OCI-LY3 (cell line): ENCODE data around the gene ZNF786.
"Not testable (repeated sequence)": the region's sequence is repeated elsewhere in the genome, so short reads cannot be mapped to it uniquely, and the experiment has no call there.

Experiments used
- H2AFZ ChIP-seq: fragments of 200-600, 300-600 bp; shearing (Covaris generic); 2 replicates; pipeline ENCODE4 v1.6.0; 2014; ENCODE audit warnings: antibody characterized with exemption, low read depth, low read length
- H3K27ac ChIP-seq: fragments of 200-600, 300-600 bp; sonication (generic); 2 replicates; pipeline ENCODE4 v1.5.1; 2014; ENCODE audit warnings: mild to moderate bottlenecking, low read length, moderate library complexity, mixed read lengths
- H3K27me3 ChIP-seq: fragments of 200-600, 300-600 bp; sonication (generic); 2 replicates; pipeline ENCODE4 v1.6.1; 2014; ENCODE audit warnings: low read depth, low read length, mixed read lengths
- H3K36me3 ChIP-seq: fragments of 200-600, 300-600 bp; sonication (generic); replicated peaks from 2 replicates; pipeline ENCODE3; 2014; ENCODE audit warnings: low read depth, low read length, mixed read lengths
- H3K4me1 ChIP-seq: fragments of 300-600, 200-600 bp; sonication (generic); 2 replicates; pipeline ENCODE4 v1.6.1; 2014; ENCODE audit warnings: low read length, mixed read lengths
- H3K4me2 ChIP-seq: fragments of 200-600, 300-600 bp; sonication (generic); 2 replicates; pipeline ENCODE4 v1.6.1; 2014; ENCODE audit warnings: low read length, mixed read lengths
- H3K4me3 ChIP-seq: fragments of 300-600, 200-600 bp; sonication (generic); 2 replicates; pipeline ENCODE4 v1.5.1; 2014; ENCODE audit warnings: antibody characterized with exemption, mild to moderate bottlenecking, low read length, moderate library complexity
- H3K79me2 ChIP-seq: fragments of 300-600, 200-600 bp; shearing (Covaris generic); 2 replicates; pipeline ENCODE4 v1.6.1; 2014; ENCODE audit warnings: mild to moderate bottlenecking, low read length, mixed read lengths
- H3K9ac ChIP-seq: fragments of 300-600, 200-600 bp; shearing (Covaris generic); 2 replicates; pipeline ENCODE4 v1.6.0; 2014; ENCODE audit warnings: mild to moderate bottlenecking, low read length, moderate library complexity
- H3K9me3 ChIP-seq: fragments of 200-600, 300-600 bp; shearing (Covaris generic); 2 replicates; pipeline ENCODE4 v1.6.1; 2014; ENCODE audit warnings: low read length, mixed read lengths; ENCODE audit not compliant: insufficient read depth
- H4K20me1 ChIP-seq: fragments of 200-600, 300-600 bp; sonication (generic); 2 replicates; pipeline ENCODE4 v1.6.1; 2016; ENCODE audit warnings: low read length, mixed read lengths; ENCODE audit not compliant: insufficient read depth
- CTCF ChIP-seq: fragments of 200-600, 300-600 bp; sonication (generic); IDR thresholded peaks from 2 replicates; pipeline ENCODE4 v1.5.1; 2014; ENCODE audit warnings: antibody characterized with exemption, low read length, low read depth
- EZH2phosphoT487 ChIP-seq: fragments of 200-600 bp; shearing (Covaris generic); IDR thresholded peaks from 2 replicates; pipeline ENCODE4 v1.6.1; 2018; ENCODE audit warnings: antibody characterized with exemption, mixed run types, low read depth

The ZNF786 gene

GRCh38 chr7:149048805-149049204 lies 41.7 kb downstream of the ZNF786 start:
- Histone ChIP-seq H3K27me3 (no peaks in the 10 kb centered on the region), H2AFZ (no peak overlapping the region), H4K20me1 (no peaks in the 10 kb centered on the region), H3K36me3 (no peaks in the 10 kb centered on the region), H3K27ac (no peak overlapping the region), H3K9me3 (no peaks in the 10 kb centered on the region), H3K4me3 (no peak overlapping the region), H3K4me2 (no peak overlapping the region), H3K4me1 (no peaks in the 10 kb centered on the region), H3K79me2 (no peaks in the 10 kb centered on the region), H3K9ac (no peak overlapping the region)
- TF ChIP-seq EZH2phosphoT487 (no peak), CTCF (no peak)

- no peaks in the 10 kb centered on the region for H4K20me1 ChIP-seq
These were observed 44.1 kb downstream of the ZNF786 start for GRCh38 chr7:149046416-149046815.

GRCh38 chr7:149043936-149044335 lies 46.6 kb downstream of the ZNF786 start:
- no peak overlapping the region for H2AFZ ChIP-seq

More at GRCh38 chr7:149046416-149046815, 44.1 kb downstream of the ZNF786 start:
- no peak overlapping the region for H3K4me2 ChIP-seq
- H3K9ac ChIP-seq = no peak overlapping the region
- H3K79me2 ChIP-seq = no peaks in the 10 kb centered on the region
- H3K36me3 ChIP-seq = no peaks in the 10 kb centered on the region
- no peak overlapping the region for H2AFZ ChIP-seq
- no peak for TF ChIP-seq CTCF
- TF ChIP-seq EZH2phosphoT487 = no peak
- H3K4me3 ChIP-seq = no peak overlapping the region
- H3K27ac ChIP-seq = no peak overlapping the region
- H3K27me3 ChIP-seq = no peaks in the 10 kb centered on the region
- no peaks in the 10 kb centered on the region for H3K9me3 ChIP-seq
- no peaks in the 10 kb centered on the region for H3K4me1 ChIP-seq

GRCh38 chr7:149041350-149041749 lies 49.2 kb downstream of the ZNF786 start:
- H3K9ac ChIP-seq = no peak overlapping the region
- H2AFZ ChIP-seq = no peak overlapping the region
- no peak overlapping the region for H3K4me2 ChIP-seq
- H3K79me2 ChIP-seq = no peaks in the 10 kb centered on the region
- no peak for TF ChIP-seq CTCF
- no peak for TF ChIP-seq EZH2phosphoT487
- H3K36me3 ChIP-seq = no peaks in the 10 kb centered on the region
- H3K4me1 ChIP-seq = no peaks in the 10 kb centered on the region
- 0 out of 2 replicates have a peak, but pooled peaks cover 6% of the 10 kb centered on the region for H3K9me3 ChIP-seq
- no peaks in the 10 kb centered on the region for H3K27me3 ChIP-seq
- no peaks in the 10 kb centered on the region for H4K20me1 ChIP-seq
- H3K4me3 ChIP-seq = no peak overlapping the region
- H3K27ac ChIP-seq = no peak overlapping the region

More at GRCh38 chr7:149043936-149044335, 46.6 kb downstream of the ZNF786 start:
- H3K4me2 ChIP-seq = no peak overlapping the region
- H3K4me1 ChIP-seq = no peaks in the 10 kb centered on the region
- no peak overlapping the region for H3K4me3 ChIP-seq
- no peaks in the 10 kb centered on the region for H4K20me1 ChIP-seq
- no peak overlapping the region for H3K9ac ChIP-seq
- no peaks in the 10 kb centered on the region for H3K79me2 ChIP-seq
- H3K27me3 ChIP-seq = no peaks in the 10 kb centered on the region
- no peaks in the 10 kb centered on the region for H3K36me3 ChIP-seq
- no peak overlapping the region for H3K27ac ChIP-seq
- no peaks in the 10 kb centered on the region for H3K9me3 ChIP-seq
- TF ChIP-seq CTCF = no peak
- TF ChIP-seq EZH2phosphoT487 = no peak

GRCh38 chr7:149038641-149039040 lies 51.9 kb downstream of the ZNF786 start:
- not testable (repeated sequence) for H3K4me1 ChIP-seq, H3K4me3 ChIP-seq, H3K27me3 ChIP-seq, H2AFZ ChIP-seq, H3K27ac ChIP-seq, H3K4me2 ChIP-seq, H3K9ac ChIP-seq, H4K20me1 ChIP-seq, H3K79me2 ChIP-seq, H3K36me3 ChIP-seq
- H3K9me3 ChIP-seq = peaks cover 11% of the 10 kb centered on the region; the same call in 1 of the 2 replicates
